NCI-H345 treated with DMSO at 0.1 percent for 48 hours (cell line): Measurements from ENCODE around the gene UCKL1.
"Not testable (repeated sequence)": the region's sequence is repeated elsewhere in the genome, so short reads cannot be mapped to it uniquely, and the experiment has no call there.

Experiments used
- DNase-seq: peaks from one replicate; lab custom pipeline; 2025; ENCODE audit not compliant: unreplicated experiment; lab: John Stamatoyannopoulos, UW

UCKL1 gene

DNA sequence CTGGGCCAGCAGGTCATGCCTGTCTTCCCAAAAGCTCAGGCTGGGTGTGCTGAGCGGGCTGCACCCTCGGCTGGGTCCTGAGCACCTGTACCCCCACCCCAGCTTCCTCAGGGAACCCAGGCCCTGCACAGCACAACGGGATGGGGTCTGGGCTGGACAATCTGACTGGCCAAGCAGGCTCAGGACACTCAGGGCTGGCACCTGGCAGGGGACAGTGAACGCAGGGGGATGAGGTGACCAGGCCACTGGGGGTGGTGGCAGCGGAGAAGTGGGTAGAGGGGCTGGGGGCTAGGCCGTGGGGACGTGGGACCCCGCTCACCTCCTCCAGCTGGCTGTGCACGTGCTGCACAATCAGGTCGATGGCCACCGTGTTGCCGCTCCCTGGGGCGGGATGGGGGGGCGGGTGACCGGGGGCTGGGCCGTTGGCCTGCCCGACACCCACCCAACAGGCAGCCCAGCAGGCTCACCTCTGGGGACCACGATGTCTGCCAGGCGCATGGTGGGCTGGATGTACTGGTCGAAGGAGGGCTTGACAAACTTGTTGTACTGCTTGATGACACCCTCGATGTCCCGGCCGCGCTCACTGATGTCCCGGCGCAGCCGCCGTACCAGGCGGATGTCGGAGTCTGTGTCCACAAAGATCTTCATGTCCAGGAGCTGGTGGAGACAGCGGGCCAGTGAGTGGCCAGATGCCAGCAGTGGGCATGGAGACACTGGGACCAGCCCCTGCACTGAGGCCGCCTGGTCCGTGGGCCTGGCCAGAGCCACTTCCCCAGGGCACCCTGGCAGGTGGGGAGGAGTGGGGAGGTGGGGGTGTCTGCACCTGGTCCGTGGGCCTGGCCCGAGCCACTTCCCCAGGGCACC lies 11.9 kb downstream of the UCKL1 start:
- no peak for DNase-seq

GRCh38 chr20:63943808-63944077 lies 12.5 kb downstream of the UCKL1 start:
- no peak for DNase-seq

GRCh38 chr20:63942969-63943807 lies 13.0 kb downstream of the UCKL1 start:
- no peak for DNase-seq

DNA sequence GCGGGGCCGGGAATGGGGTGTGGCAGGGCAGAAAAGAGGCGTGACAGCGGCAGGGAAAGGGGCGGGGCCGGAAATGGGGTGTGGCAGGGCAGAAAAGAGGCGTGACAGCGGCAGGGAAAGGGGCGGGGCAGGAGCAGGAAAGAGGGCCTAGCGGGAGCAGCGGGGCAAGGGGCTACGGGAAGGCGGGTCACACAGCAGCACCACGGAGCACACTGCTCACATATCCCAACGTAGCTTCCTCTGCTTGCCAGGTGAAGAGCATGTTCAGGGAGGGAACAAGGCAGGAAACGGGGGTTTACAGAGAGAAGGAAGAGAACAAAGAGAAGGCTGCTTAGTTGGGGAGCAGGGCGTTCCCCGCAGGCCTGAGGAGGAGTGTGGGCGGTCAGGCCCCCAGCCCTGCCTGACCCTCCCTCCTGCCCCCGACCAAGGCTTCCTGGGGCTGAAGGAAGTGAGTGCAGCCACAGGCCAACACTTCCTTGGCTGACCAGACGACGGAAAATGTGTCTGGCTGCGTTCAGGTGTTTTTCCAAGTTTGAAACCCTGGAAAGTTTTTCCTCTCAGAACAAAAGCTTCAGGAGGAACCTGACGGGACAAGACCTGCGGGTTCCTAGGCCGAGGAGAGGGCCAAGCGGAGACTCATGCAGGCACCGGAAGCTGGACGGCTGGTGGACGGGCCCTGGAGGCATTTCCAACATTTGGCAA lies 13.8 kb downstream of the UCKL1 start:
- no peak for DNase-seq

DNA sequence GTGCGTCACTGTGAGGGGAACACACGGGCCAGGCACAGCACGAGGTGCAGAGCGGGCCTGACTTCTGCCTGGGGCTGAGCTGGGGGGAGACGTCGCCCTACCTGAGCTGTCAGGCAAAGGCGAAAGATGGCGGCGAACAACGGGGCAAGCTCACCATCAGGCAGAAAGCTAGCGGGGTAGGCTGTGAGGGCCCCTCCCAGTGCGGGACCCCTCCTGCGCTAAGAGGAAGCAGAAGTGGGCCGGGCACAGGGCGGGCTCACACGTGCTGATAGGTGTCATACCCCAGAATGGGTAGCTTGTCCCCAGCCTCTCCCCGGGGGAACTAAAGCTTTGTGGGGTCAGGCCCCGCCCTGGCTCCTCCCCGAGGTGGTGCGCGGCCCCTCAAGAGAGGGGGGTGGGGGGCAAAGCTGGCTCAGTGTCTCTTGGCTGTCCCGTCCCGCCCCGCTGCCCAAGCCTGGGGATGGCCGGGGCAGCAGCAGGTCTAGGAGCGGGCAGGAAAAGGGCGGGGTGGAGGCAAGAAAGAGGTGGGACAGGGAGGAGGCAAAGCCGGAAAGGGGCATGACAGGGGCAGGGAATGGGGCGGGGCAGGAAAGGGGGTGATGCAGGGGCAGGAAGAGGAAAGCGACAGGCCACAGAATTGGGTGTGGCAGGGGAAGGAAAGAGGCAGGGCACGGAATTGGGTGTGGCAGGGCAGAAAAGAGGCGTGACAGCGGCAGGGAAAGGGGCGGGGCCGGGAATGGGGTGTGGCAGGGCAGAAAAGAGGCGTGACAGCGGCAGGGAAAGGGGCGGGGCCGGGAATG lies 14.7 kb downstream of the UCKL1 start:
- DNase-seq = no peak

- DNase-seq = no peak
These were observed 15.5 kb downstream of the UCKL1 start for GRCh38 chr20:63940472-63941266.

DNA sequence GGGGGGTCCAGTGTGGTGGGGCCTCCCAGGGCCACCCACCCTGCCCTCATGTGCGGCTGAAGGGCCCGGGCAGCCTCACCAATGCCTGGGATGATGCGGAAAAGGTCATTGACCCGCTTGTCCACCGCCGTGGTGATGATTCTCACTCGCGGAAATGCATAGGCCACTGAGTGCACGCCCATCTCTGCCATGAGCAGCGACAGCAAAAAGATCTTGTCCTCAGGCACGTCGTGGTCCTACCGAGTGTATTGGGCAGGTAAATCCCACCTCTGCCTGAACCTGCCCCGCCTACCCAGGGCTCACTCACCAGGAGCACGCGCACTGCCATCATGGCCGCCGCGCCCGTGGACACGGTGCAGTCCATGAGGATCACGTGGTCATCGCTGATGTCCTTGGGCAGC lies 16.1 kb downstream of the UCKL1 start:
- no peak for DNase-seq

- no peak for DNase-seq
These were observed 16.9 kb downstream of the UCKL1 start for GRCh38 chr20:63939061-63939935.

- DNase-seq = no peak
These were observed 18.6 kb downstream of the UCKL1 start for GRCh38 chr20:63937596-63937995.

- DNase-seq = no peak
These were observed 20.8 kb downstream of the UCKL1 start for GRCh38 chr20:63935447-63935846.

DNA sequence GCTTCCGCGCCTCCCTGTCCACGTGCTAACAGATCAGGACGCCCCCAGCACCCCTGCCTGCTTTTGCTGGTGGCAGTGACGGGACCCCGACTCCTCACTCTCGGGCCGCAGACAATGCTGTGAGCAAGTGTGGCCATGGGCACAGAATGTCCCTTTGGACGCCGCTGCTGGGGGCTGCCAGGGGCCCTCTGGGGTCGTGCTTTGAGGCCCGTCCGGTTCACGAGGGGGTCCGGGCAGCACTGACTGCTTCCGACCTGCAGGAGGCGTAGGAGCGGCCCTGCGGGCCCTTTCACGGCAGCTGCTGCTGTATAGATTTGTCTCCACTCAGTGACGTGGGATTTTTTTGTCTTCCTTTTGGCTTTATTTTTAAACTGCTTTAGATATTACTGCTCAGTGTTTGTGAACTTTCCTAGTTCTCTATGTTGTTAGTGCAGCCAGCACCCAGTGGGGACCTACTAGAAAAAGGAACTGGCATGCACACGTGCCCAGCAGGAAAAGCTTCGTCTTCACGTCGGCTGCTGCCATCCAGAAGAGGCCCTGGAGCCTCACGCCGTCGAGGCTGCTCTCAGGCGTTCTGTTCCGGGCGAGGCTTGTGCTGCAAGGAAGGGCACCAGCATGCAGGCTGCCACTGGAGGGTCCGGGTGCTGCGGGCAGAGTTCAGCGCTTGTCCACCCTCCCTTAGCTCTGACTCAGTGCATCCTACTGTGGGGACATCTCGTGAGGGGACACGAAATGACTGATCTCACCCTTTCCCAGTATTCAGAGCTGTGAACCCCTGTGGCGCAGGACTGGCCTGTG lies 21.7 kb downstream of the UCKL1 start:
- no peak for DNase-seq

GRCh38 chr20:63933646-63934045 lies 22.6 kb downstream of the UCKL1 start:
- no peak for DNase-seq

DNA sequence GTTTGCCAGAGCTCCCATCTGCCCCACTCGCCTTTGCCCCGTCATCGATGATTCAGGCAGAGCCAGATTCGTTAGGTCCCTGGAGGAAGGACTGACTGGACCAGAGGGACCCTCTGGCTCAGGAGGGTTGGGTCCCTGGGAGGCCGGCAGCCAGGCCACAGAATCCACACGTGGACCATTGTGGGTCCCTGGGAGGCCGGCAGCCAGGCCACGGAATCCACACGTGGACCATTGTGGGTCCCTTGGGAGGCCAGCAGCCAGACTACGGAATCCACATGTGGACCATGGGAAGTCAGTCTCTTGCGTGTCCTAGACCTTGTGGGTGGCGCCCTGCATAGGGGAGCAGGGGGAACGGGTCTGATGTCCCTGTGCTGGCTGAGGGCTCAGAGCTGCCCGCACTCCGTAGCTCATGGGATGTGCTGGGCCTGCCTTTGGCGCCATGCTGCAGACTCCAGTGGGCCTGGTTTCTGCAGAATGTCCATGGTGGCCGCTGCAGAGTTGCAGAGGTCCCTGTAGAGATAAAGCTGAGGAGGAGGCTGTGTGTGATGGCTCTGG lies 23.5 kb downstream of the UCKL1 start:
- no peak for DNase-seq

DNA sequence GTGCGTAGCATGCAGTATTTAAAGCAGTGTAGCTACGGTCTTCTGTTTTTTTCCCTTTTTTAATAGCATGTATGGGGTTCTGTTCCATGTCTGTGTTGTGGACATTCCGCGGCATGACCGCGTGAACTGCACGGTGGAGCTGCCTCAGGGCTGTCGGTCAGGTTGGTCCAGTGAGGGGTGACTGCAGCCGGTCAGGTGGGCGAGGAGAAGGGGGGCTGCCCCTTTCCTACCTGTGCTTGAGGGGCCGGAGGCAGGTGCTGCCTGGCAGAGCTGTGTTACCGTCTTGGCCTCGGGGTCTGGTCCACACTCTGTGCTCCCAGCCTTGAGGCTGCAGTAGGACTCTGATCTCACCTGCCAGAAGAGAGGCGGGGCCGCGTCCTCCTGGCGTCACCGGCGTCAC lies 24.5 kb downstream of the UCKL1 start:
- DNase-seq = no peak

GRCh38 chr20:63930971-63931553 lies 25.2 kb downstream of the UCKL1 start:
- no peak for DNase-seq

- not testable (repeated sequence) for DNase-seq
These were observed 26.7 kb downstream of the UCKL1 start for GRCh38 chr20:63929473-63929883.

- DNase-seq = no peak
These were observed 27.1 kb downstream of the UCKL1 start for GRCh38 chr20:63929071-63929470.

GRCh38 chr20:63926298-63926697 lies 29.9 kb downstream of the UCKL1 start:
- no peak for DNase-seq
